GM23338 (cell line): Measurements from ENCODE around the gene XRCC6. TPM values are rescaled to one million over a fixed set of nuclear protein-coding genes. Genes with fewer than 3 reads are reported as not detected.

Source experiments
- ATAC-seq: fragments of 200-7000 bp; cut with Tn5 transposase; 3 replicates; pipeline ENCODE4 v1.9.1; 2020
- DNase-seq: peaks from one replicate; pipeline ENCODE4 v3.0.0-alpha.2; 2015; ENCODE audit warnings: low spot score
- H2AFZ ChIP-seq: fragments of 200-600 bp; sonication (generic); 2 replicates; pipeline ENCODE4 v1.8.0; 2016; ENCODE audit warnings: antibody characterized with exemption, mild to moderate bottlenecking, moderate library complexity
- H3F3A ChIP-seq: fragments of 200-600 bp; sonication (generic); replicated peaks from 2 replicates; pipeline ENCODE4 v1.8.0; 2017; ENCODE audit warnings: antibody characterized with exemption, mixed run types, low read depth
- H3K27ac ChIP-seq: fragments of 200-600 bp; sonication (generic); 2 replicates; pipeline ENCODE4 v1.6.1; 2016; ENCODE audit warnings: low read depth
- H3K27me3 ChIP-seq: fragments of 200-600 bp; sonication (generic); 2 replicates; pipeline ENCODE4 v1.8.0; 2016; ENCODE audit warnings: mild to moderate bottlenecking, mixed run types, moderate library complexity; ENCODE audit not compliant: insufficient read depth
- H3K36me3 ChIP-seq: fragments of 200-600 bp; sonication (generic); 2 replicates; pipeline ENCODE4 v1.8.0; 2016; ENCODE audit warnings: mild to moderate bottlenecking; ENCODE audit not compliant: insufficient read depth
- H3K4me1 ChIP-seq: fragments of 200-600 bp; sonication (generic); 2 replicates; pipeline ENCODE4 v1.8.0; 2016; ENCODE audit warnings: mild to moderate bottlenecking, moderate library complexity; ENCODE audit not compliant: insufficient read depth
- H3K4me2 ChIP-seq: fragments of 200-600 bp; sonication (generic); 2 replicates; pipeline ENCODE4 v1.7.1; 2017; ENCODE audit warnings: mixed run types
- H3K4me3 ChIP-seq: fragments of 200-600 bp; sonication (generic); 2 replicates; pipeline ENCODE4 v1.6.1; 2016; ENCODE audit warnings: mixed run types
- H3K79me2 ChIP-seq: fragments of 200-600 bp; sonication (generic); replicated peaks from 2 replicates; pipeline ENCODE4 v1.8.0; 2017; ENCODE audit warnings: mild to moderate bottlenecking; ENCODE audit not compliant: insufficient read depth
- H3K9me2 ChIP-seq: fragments of 200-600 bp; sonication (generic); 2 replicates; pipeline ENCODE4 v1.8.0; 2017; ENCODE audit not compliant: insufficient read depth
- H4K20me1 ChIP-seq: fragments of 200-600 bp; sonication (generic); replicated peaks from 2 replicates; pipeline ENCODE4 v1.8.0; 2017; ENCODE audit warnings: mild to moderate bottlenecking; ENCODE audit not compliant: insufficient read depth
- H3K27ac Mint-ChIP-seq: 2 replicates; pipeline ENCODE4 v1.8.0; 2020; ENCODE audit warnings: inconsistent platforms, mild to moderate bottlenecking, moderate library complexity, mixed read lengths
- H3K27me3 Mint-ChIP-seq: 3 replicates; pipeline ENCODE4 v1.8.0; 2022; ENCODE audit warnings: low read depth, mild to moderate bottlenecking, moderate library complexity, mixed read lengths, inconsistent platforms; ENCODE audit not compliant: insufficient read depth, poor library complexity
- H3K36me3 Mint-ChIP-seq: 3 replicates; pipeline ENCODE4 v1.8.0; 2021; ENCODE audit warnings: low read depth, mild to moderate bottlenecking, inconsistent platforms, moderate library complexity, mixed read lengths
- H3K4me1 Mint-ChIP-seq: 3 replicates; pipeline ENCODE4 v1.8.0; 2020; ENCODE audit warnings: mild to moderate bottlenecking, inconsistent platforms, mixed read lengths
- H3K4me3 Mint-ChIP-seq: 3 replicates; pipeline ENCODE4 v1.8.0; 2021; ENCODE audit warnings: moderate library complexity, mild to moderate bottlenecking, inconsistent platforms, mixed read lengths
- H3K9me3 Mint-ChIP-seq: 3 replicates; pipeline ENCODE4 v1.8.0; 2020; ENCODE audit warnings: moderate library complexity, mild to moderate bottlenecking, inconsistent platforms, mixed read lengths
- CREB1 ChIP-seq: fragments of 250-450 bp; sonication (Bioruptor Pico); IDR thresholded peaks from 2 replicates; pipeline ENCODE4 v1.5.0; 2020; ENCODE audit warnings: low read depth, mild to moderate bottlenecking, moderate library complexity
- ETS1 ChIP-seq: IDR thresholded peaks from 2 replicates; pipeline ENCODE4 v1.6.1; 2016; ENCODE audit warnings: antibody characterized with exemption
- EZH2 ChIP-seq: fragments of 200-600 bp; sonication (generic); IDR thresholded peaks from one replicate; pipeline ENCODE4 v1.8.0; 2017; ENCODE audit warnings: antibody characterized with exemption, mild to moderate bottlenecking, low read depth; ENCODE audit not compliant: unreplicated experiment
- EZH2phosphoT487 ChIP-seq: fragments of 200-600 bp; sonication (generic); IDR thresholded peaks from one replicate; pipeline ENCODE4 v1.8.1; 2018; ENCODE audit warnings: antibody characterized with exemption; ENCODE audit not compliant: unreplicated experiment
- JUNB ChIP-seq: IDR thresholded peaks from one replicate; pipeline ENCODE4 v1.6.1; 2016; ENCODE audit warnings: antibody characterized with exemption; ENCODE audit not compliant: unreplicated experiment
- NANOG ChIP-seq: IDR thresholded peaks from 2 replicates; pipeline ENCODE4 v1.6.1; 2016; ENCODE audit warnings: antibody characterized with exemption, borderline replicate concordance
- STAT1 ChIP-seq: IDR thresholded peaks from one replicate; pipeline ENCODE4 v1.6.1; 2016; ENCODE audit warnings: antibody characterized with exemption; ENCODE audit not compliant: unreplicated experiment
- ZNF114 ChIP-seq: fragments of 250-450 bp; sonication (Bioruptor Pico); IDR thresholded peaks from 2 replicates; pipeline ENCODE4 v1.5.0; 2020; ENCODE audit warnings: mild to moderate bottlenecking, moderate library complexity
- ZNF331 ChIP-seq: fragments of 250-450 bp; sonication (Bioruptor Pico); IDR thresholded peaks from 2 replicates; pipeline ENCODE4 v1.5.0; 2020; ENCODE audit warnings: low read depth, mild to moderate bottlenecking, moderate library complexity
- ZNF462 ChIP-seq: fragments of 250-450 bp; sonication (Bioruptor Pico); IDR thresholded peaks from 2 replicates; pipeline ENCODE4 v1.5.0; 2020; ENCODE audit warnings: mild to moderate bottlenecking, moderate library complexity
- polyA plus RNA-seq: library from polyadenylated mRNA; unstranded; fragments of >200 nt; fragmentation: Nextera tagmentation; extraction: Ambion mirVana; gene quantifications from 2 replicates; pipeline ENCODE4 v1.2.1, GENCODE V29; 2016
- total RNA-seq: library from RNA; depleted of rRNA; stranded (reverse); fragments of >200 nt; shearing (Covaris generic); gene quantifications from 2 replicates; pipeline ENCODE4 v1.2.3, GENCODE V29; 2014
- TF ChIP-seq, protein P1 (sequence below), 2 experiments: fragments of 200-600 bp in 1 of 2; sonication (generic) in 1 of 2; conservative IDR thresholded peaks; 2 replicates each; pipeline versions ENCODE4 v1.5.1 to v1.6.1; 2016 to 2017; ENCODE audit warnings: antibody characterized with exemption in 2 of 2, low read depth in 2 of 2, mild to moderate bottlenecking in 2 of 2, moderate library complexity in 1 of 2

The XRCC6 gene
- total and polyA plus RNA-seq, 2 experiments from 2014 or later, result 351 to 498 TPM

GRCh38 chr22:41647771-41648170, 26.7 kb downstream of the XRCC6 start:
- TF ChIP-seq CREB1, result no peak
- no peak for TF ChIP-seq EZH2phosphoT487
- no peak for TF ChIP-seq JUNB
- Histone ChIP-seq H3K27me3 (no peaks in the 10 kb centered on the region), H3K4me2 (no peak overlapping the region), H4K20me1 (peaks cover 38% of the 10 kb centered on the region), H3K4me1 (no peaks in the 10 kb centered on the region), H3K36me3 (peaks cover 69% of the 10 kb centered on the region), H3K9me2 (no peaks in the 10 kb centered on the region), H3F3A (0 out of 2 replicates have a peak, but pooled peaks cover 2% of the 10 kb centered on the region), H3K79me2 (peaks cover 29% of the 10 kb centered on the region), H3K27ac (no peak overlapping the region), H2AFZ (no peak overlapping the region), H3K4me3 (no peak overlapping the region)
- Mint-ChIP-seq H3K27ac (no peak overlapping the region), H3K4me3 (no peak overlapping the region), H3K4me1 (no peaks in the 10 kb centered on the region), H3K27me3 (no peaks in the 10 kb centered on the region), H3K36me3 (peaks cover 84% of the 10 kb centered on the region), H3K9me3 (no peaks in the 10 kb centered on the region)
- ATAC-seq, result no peak
- no peak for DNase-seq

- DNase-seq (no peak), ATAC-seq (no peak)
- Histone ChIP-seq H3K4me2 (no peak overlapping the region), H3K4me1 (no peaks in the 10 kb centered on the region), H3F3A (no peaks in the 10 kb centered on the region), H4K20me1 (peaks cover 35% of the 10 kb centered on the region), H3K27ac (no peak overlapping the region), H3K79me2 (peaks cover 23% of the 10 kb centered on the region), H3K27me3 (no peaks in the 10 kb centered on the region), H3K36me3 (peaks cover 73% of the 10 kb centered on the region), H2AFZ (no peak overlapping the region), H3K9me2 (no peaks in the 10 kb centered on the region), H3K4me3 (no peak overlapping the region)
- no peak for TF ChIP-seq ZNF462 (CRISPR knock-in tag)
- TF ChIP-seq, protein P1, sequence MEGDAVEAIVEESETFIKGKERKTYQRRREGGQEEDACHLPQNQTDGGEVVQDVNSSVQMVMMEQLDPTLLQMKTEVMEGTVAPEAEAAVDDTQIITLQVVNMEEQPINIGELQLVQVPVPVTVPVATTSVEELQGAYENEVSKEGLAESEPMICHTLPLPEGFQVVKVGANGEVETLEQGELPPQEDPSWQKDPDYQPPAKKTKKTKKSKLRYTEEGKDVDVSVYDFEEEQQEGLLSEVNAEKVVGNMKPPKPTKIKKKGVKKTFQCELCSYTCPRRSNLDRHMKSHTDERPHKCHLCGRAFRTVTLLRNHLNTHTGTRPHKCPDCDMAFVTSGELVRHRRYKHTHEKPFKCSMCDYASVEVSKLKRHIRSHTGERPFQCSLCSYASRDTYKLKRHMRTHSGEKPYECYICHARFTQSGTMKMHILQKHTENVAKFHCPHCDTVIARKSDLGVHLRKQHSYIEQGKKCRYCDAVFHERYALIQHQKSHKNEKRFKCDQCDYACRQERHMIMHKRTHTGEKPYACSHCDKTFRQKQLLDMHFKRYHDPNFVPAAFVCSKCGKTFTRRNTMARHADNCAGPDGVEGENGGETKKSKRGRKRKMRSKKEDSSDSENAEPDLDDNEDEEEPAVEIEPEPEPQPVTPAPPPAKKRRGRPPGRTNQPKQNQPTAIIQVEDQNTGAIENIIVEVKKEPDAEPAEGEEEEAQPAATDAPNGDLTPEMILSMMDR (conservative IDR thresholded peaks at IDR 0.05; ENCODE audit: low read depth in 2 of 2), result no peak
- TF ChIP-seq CREB1, result no peak
- TF ChIP-seq NANOG, result no peak
- TF ChIP-seq ETS1, result no peak
- no peak for TF ChIP-seq STAT1
- no peak for TF ChIP-seq EZH2
- TF ChIP-seq JUNB, result no peak
- no peak for TF ChIP-seq ZNF331
- TF ChIP-seq ZNF114 (CRISPR knock-in tag), result no peak
- no peak for TF ChIP-seq EZH2phosphoT487
- Mint-ChIP-seq H3K4me1 (no peaks in the 10 kb centered on the region), H3K27ac (no peak overlapping the region), H3K27me3 (no peaks in the 10 kb centered on the region), H3K9me3 (no peaks in the 10 kb centered on the region), H3K4me3 (no peak overlapping the region), H3K36me3 (peaks cover 84% of the 10 kb centered on the region)
Measured at GRCh38 chr22:41648432-41648831, 27.3 kb downstream of the XRCC6 start.
